K562 (cell line): ENCODE measurements around the gene TMEM179.

Experiments
- ADNP ChIP-seq: fragments of 200-800 bp; sonication (Bioruptor generic); IDR thresholded peaks from 2 replicates; pipeline ENCODE4 v1.6.1; 2016; ENCODE audit warnings: missing genetic modification characterization, missing compliant biosample characterization
- PCBP1 ChIP-seq: fragments of 200-400 bp; formaldehyde crosslinking; IDR thresholded peaks from 2 replicates; pipeline ENCODE4 v1.6.1; 2018; ENCODE audit warnings: mild to moderate bottlenecking, low read depth, low read length; ENCODE audit not compliant: poor library complexity, severe bottlenecking
- YY1 ChIP-seq, 3 experiments: IDR thresholded peaks; 2 replicates each; pipeline ENCODE4 v1.6.1; 2011; ENCODE audit warnings: low read length in 2 of 3, mild to moderate bottlenecking in 2 of 3, moderate library complexity in 2 of 3, borderline replicate concordance in 1 of 3, control low read depth in 1 of 3, low read depth in 1 of 3; ENCODE audit not compliant: insufficient read depth in 3 of 3, insufficient replicate concordance in 2 of 3, control insufficient read depth in 1 of 3, insufficient read length in 1 of 3; ENCODE audit errors: extremely low read depth in 1 of 3
- TF ChIP-seq, protein P1 (sequence below), 3 experiments: IDR thresholded peaks in 2 of 3; conservative IDR thresholded peaks in 1 of 3; 2 replicates each; pipeline ENCODE4 v1.5.1; 2011 to 2012; ENCODE audit warnings: low read length in 3 of 3, mild to moderate bottlenecking in 3 of 3, control low read depth in 2 of 3, improper control_type of control experiment in 1 of 3, inconsistent platforms in 1 of 3, low read depth in 1 of 3, mixed read lengths in 1 of 3, moderate library complexity in 1 of 3; ENCODE audit not compliant: insufficient read depth in 2 of 3

GRCh38 chr14:104654119-104654518, 49.5 kb upstream of the TMEM179 start:
- TF ChIP-seq YY1 (IDR thresholded peaks at IDR 0.05; ENCODE audit: borderline replicate concordance in 1 of 3, control insufficient read depth in 1 of 3, extremely low read depth in 1 of 3, insufficient read depth in 3 of 3, insufficient read length in 1 of 3, insufficient replicate concordance in 2 of 3, low read depth in 1 of 3, low read length in 2 of 3) (no peak), ADNP (no peak), PCBP1 (no peak)
- TF ChIP-seq, protein P1, sequence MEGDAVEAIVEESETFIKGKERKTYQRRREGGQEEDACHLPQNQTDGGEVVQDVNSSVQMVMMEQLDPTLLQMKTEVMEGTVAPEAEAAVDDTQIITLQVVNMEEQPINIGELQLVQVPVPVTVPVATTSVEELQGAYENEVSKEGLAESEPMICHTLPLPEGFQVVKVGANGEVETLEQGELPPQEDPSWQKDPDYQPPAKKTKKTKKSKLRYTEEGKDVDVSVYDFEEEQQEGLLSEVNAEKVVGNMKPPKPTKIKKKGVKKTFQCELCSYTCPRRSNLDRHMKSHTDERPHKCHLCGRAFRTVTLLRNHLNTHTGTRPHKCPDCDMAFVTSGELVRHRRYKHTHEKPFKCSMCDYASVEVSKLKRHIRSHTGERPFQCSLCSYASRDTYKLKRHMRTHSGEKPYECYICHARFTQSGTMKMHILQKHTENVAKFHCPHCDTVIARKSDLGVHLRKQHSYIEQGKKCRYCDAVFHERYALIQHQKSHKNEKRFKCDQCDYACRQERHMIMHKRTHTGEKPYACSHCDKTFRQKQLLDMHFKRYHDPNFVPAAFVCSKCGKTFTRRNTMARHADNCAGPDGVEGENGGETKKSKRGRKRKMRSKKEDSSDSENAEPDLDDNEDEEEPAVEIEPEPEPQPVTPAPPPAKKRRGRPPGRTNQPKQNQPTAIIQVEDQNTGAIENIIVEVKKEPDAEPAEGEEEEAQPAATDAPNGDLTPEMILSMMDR (IDR thresholded peaks at IDR 0.05 in 2 of 3, conservative IDR thresholded peaks at IDR 0.05 in 1 of 3; ENCODE audit: insufficient read depth in 2 of 3, low read depth in 1 of 3, low read length in 3 of 3) = no peak
